ENCODE measurements around the gene ARHGAP6. TPM values are rescaled to one million over a fixed set of nuclear protein-coding genes. Genes with fewer than 3 reads are reported as not detected.

ARHGAP6 gene
- total and polyA plus RNA-seq, 9 of the 15 experiments (the other 6 are each of a cell fraction or from before 2014, with no cell fraction given) = 12.5 to 63.6 (median 41.8) TPM

- no peak for TF ChIP-seq ZNF277 (CRISPR knock-in tag; IDR thresholded peaks at IDR 0.05; ENCODE audit: borderline replicate concordance)
- no peak for TF ChIP-seq RB1 (IDR thresholded peaks at IDR 0.05; ENCODE audit: low read depth)
- no peak for TF ChIP-seq MGA (IDR thresholded peaks at IDR 0.05)
- no peak for TF ChIP-seq ELF2 (CRISPR knock-in tag; IDR thresholded peaks at IDR 0.05)
- TF ChIP-seq ATF2 (CRISPR knock-in tag; IDR thresholded peaks at IDR 0.05) = no peak
- peak; percentile 57; the same call in 1 of the 2 replicates for TF ChIP-seq CREB3 (tag; conservative IDR thresholded peaks at IDR 0.05; ENCODE audit: low read depth)
- TF ChIP-seq ZNF165 (CRISPR knock-in tag; IDR thresholded peaks at IDR 0.05; ENCODE audit: borderline replicate concordance) = no peak
- no peak for TF ChIP-seq ZNF143 (CRISPR knock-in tag; IDR thresholded peaks at IDR 0.05)
- no peak for TF ChIP-seq ILK (tag; IDR thresholded peaks at IDR 0.05; ENCODE audit: borderline replicate concordance, low read depth)
- TF ChIP-seq LEF1 (IDR thresholded peaks at IDR 0.05) = no peak
- no peak for TF ChIP-seq XRCC5 (IDR thresholded peaks at IDR 0.05; ENCODE audit: low read depth, low read length)
- TF ChIP-seq ELF4 (CRISPR knock-in tag; IDR thresholded peaks at IDR 0.05) = no peak
- no peak for TF ChIP-seq ESRRA (IDR thresholded peaks at IDR 0.05; ENCODE audit: borderline replicate concordance, low read depth)
- no peak for TF ChIP-seq YBX1 (IDR thresholded peaks at IDR 0.05)
Measured at GRCh38 chrX:11376163-11376562, 289.6 kb downstream of the ARHGAP6 start (continued).
